Endothelial cell (in vitro differentiated cells): Measurements from ENCODE around the gene TMEM247. TPM values are rescaled to one million over a fixed set of nuclear protein-coding genes. Genes with fewer than 3 reads are reported as not detected.

Source experiments
- DNase-seq: peaks from one replicate; pipeline ENCODE4 v3.0.0; 2021; ENCODE audit warnings: low spot score
- H3K27ac Mint-ChIP-seq: one replicate; pipeline ENCODE4 v1.8.0; 2021; ENCODE audit warnings: mixed read lengths, inconsistent platforms; ENCODE audit not compliant: unreplicated experiment
- H3K27me3 Mint-ChIP-seq: one replicate; pipeline ENCODE4 v1.8.0; 2021; ENCODE audit warnings: mild to moderate bottlenecking, moderate library complexity, mixed read lengths, inconsistent platforms; ENCODE audit not compliant: unreplicated experiment
- H3K36me3 Mint-ChIP-seq: one replicate; pipeline ENCODE4 v1.8.0; 2021; ENCODE audit warnings: mild to moderate bottlenecking, low read depth, mixed read lengths, inconsistent platforms; ENCODE audit not compliant: unreplicated experiment
- H3K4me1 Mint-ChIP-seq: one replicate; pipeline ENCODE4 v1.8.0; 2021; ENCODE audit warnings: mild to moderate bottlenecking, mixed read lengths, inconsistent platforms; ENCODE audit not compliant: unreplicated experiment
- H3K4me3 Mint-ChIP-seq: one replicate; pipeline ENCODE4 v1.8.0; 2021; ENCODE audit warnings: mild to moderate bottlenecking, mixed read lengths, inconsistent platforms; ENCODE audit not compliant: unreplicated experiment
- H3K9me3 Mint-ChIP-seq: one replicate; pipeline ENCODE4 v1.8.0; 2021; ENCODE audit warnings: mixed read lengths, inconsistent platforms; ENCODE audit not compliant: unreplicated experiment
- CTCF ChIP-seq: fragments of 200-600 bp; sonication (generic); IDR thresholded peaks from one replicate; pipeline ENCODE4 v1.5.0; 2021; ENCODE audit warnings: antibody characterized with exemption; ENCODE audit not compliant: unreplicated experiment
- long read RNA-seq: library from polyadenylated mRNA; unstranded; transcript quantifications from one replicate; pipeline ENCODE4 v2.0.0, GENCODE V29; 2020; ENCODE audit not compliant: unreplicated experiment
- total RNA-seq: library from RNA; stranded (reverse); fragmentation: NEBNext Ultra II Directional; extraction: Animal tissue kit (Norgen Biotek cat#: 25700); gene quantifications from one replicate; pipeline ENCODE4 v1.2.1, GENCODE V29; 2021; ENCODE audit not compliant: unreplicated experiment

The TMEM247 gene
- not detected for total RNA-seq
- long read RNA-seq: 0 reads

GRCh38 chr2:46479265-46479664, at the start of gene TMEM247:
TSS of gene TMEM247 (plus strand) at chr2:46479565.
- H3K9me3 Mint-ChIP-seq: no peaks in the 10 kb centered on the region
- no peak for DNase-seq
- no peaks in the 10 kb centered on the region for H3K4me1 Mint-ChIP-seq
- no peaks in the 10 kb centered on the region for H3K27me3 Mint-ChIP-seq
- TF ChIP-seq CTCF: no peak
- no peak within 1 kb of the TSS for H3K4me3 Mint-ChIP-seq
- no peaks in the 10 kb centered on the region for H3K36me3 Mint-ChIP-seq
- H3K27ac Mint-ChIP-seq: no peak within 1 kb of the TSS

- TF ChIP-seq CTCF: no peak
- Mint-ChIP-seq H3K27ac (no peak overlapping the region), H3K4me3 (no peak overlapping the region), H3K9me3 (no peaks in the 10 kb centered on the region), H3K27me3 (peaks cover 1% of the 10 kb centered on the region), H3K36me3 (no peaks in the 10 kb centered on the region), H3K4me1 (no peaks in the 10 kb centered on the region)
- no peak for DNase-seq
These were observed 49.0 kb upstream of the TMEM247 start for GRCh38 chr2:46430413-46430812.

- H3K27me3 Mint-ChIP-seq: peaks cover 1% of the 10 kb centered on the region
These were observed 48.4 kb upstream of the TMEM247 start for GRCh38 chr2:46430992-46431391.

GRCh38 chr2:46431481-46432235, 47.7 kb upstream of the TMEM247 start:
- Mint-ChIP-seq H3K4me3 (no peak overlapping the region), H3K27me3 (peaks cover 1% of the 10 kb centered on the region), H3K4me1 (no peaks in the 10 kb centered on the region), H3K36me3 (no peaks in the 10 kb centered on the region), H3K9me3 (no peaks in the 10 kb centered on the region), H3K27ac (no peak overlapping the region)
- no peak for TF ChIP-seq CTCF
- no peak for DNase-seq

More at GRCh38 chr2:46430992-46431391, 48.4 kb upstream of the TMEM247 start:
- H3K9me3 Mint-ChIP-seq: no peaks in the 10 kb centered on the region
- TF ChIP-seq CTCF: no peak
- H3K27ac Mint-ChIP-seq: no peak overlapping the region
- H3K4me3 Mint-ChIP-seq: no peak overlapping the region
- no peaks in the 10 kb centered on the region for H3K4me1 Mint-ChIP-seq
- no peaks in the 10 kb centered on the region for H3K36me3 Mint-ChIP-seq
- no peak for DNase-seq

GRCh38 chr2:46434851-46435273, 44.5 kb upstream of the TMEM247 start:
- H3K27me3 Mint-ChIP-seq: peaks cover 1% of the 10 kb centered on the region
- TF ChIP-seq CTCF: no peak
- H3K4me3 Mint-ChIP-seq: no peak overlapping the region
- peaks cover 6% of the 10 kb centered on the region for H3K4me1 Mint-ChIP-seq
- no peaks in the 10 kb centered on the region for H3K9me3 Mint-ChIP-seq
- no peak for DNase-seq
- H3K36me3 Mint-ChIP-seq: no peaks in the 10 kb centered on the region
- H3K27ac Mint-ChIP-seq: no peak overlapping the region
